Erythroblast (primary cell): ENCODE measurements around the gene C16orf92.

Source experiments
- DNase-seq, 2 experiments: peaks; one replicate each; lab custom pipeline; 2025; lab: John Stamatoyannopoulos, UW
- GATA1 ChIP-seq: IDR thresholded peaks from 2 replicates; pipeline ENCODE4 v1.6.1; 2011; ENCODE audit warnings: low read depth, mild to moderate bottlenecking, control low read depth, low read length, moderate library complexity
- POLR2A ChIP-seq: IDR thresholded peaks from 2 replicates; pipeline ENCODE4 v1.6.1; 2011; ENCODE audit warnings: mild to moderate bottlenecking, low read length

C16orf92 gene

DNA sequence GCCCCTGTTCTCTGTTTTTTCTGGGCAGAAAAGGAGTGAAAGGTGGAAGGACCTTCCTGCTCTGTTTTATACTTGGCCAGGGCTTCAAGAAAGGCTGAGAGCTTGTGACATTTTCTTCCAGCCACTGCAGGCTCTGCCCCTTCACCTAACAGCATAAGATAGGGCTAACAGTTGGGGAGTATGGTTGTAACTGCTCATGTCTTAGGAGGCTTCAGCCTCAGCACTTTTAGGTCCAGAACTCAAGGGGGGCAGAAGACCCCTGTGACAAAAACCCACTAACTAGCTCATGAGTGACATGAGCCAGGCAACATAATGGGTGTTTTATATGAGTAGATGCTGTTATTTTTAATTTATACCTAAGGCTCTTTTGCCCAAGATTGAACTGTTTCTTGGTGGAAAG lies 47.5 kb downstream of the C16orf92 start:
- TF ChIP-seq POLR2A (no peak), GATA1 (no peak)
- no peak for DNase-seq
